Esophagus squamous epithelium (tissue), 4 donors: ENCODE data around the gene TBC1D5.
A peak's percentile ranks its signal among the peaks of the same experiment; 100 is the strongest.

Experiments
- POLR2A ChIP-seq, 4 donors: fragments of 450-650 bp; IDR thresholded peaks; one replicate each; pipeline ENCODE4 v1.6.1; 2017; ENCODE audit warnings: antibody characterized with exemption in 4 of 4, mild to moderate bottlenecking in 4 of 4, moderate library complexity in 3 of 4
- TF ChIP-seq, protein P1 (sequence below), 6 experiments: fragments of 450-650 bp in 4 of 6; fragments of 200-600 bp in 2 of 6; sonication (generic) in 2 of 6; IDR thresholded peaks; one replicate each; pipeline ENCODE4 v1.5.1; 2016 to 2019; ENCODE audit warnings: antibody characterized with exemption in 6 of 6, mild to moderate bottlenecking in 4 of 6, moderate library complexity in 4 of 6

DNA sequence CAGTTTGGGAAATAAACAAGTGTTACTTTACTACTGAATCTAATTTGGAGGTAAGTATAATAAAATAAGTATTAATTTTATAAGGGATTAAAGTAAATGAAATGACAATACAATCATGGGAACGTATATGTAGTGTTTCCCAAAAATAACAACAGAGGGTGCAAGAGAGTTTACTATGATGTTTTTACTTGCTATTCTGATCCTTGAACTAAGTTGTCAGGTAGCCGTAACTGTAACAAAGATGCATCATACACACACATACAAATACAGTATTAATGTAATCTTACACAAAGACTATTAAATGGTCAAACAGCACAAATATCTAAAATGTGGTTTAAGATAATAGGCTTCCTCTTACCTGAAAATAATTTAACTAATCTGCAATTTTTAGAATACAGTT is 311.4 kb downstream of the TBC1D5 start:
- TF ChIP-seq, protein P1, sequence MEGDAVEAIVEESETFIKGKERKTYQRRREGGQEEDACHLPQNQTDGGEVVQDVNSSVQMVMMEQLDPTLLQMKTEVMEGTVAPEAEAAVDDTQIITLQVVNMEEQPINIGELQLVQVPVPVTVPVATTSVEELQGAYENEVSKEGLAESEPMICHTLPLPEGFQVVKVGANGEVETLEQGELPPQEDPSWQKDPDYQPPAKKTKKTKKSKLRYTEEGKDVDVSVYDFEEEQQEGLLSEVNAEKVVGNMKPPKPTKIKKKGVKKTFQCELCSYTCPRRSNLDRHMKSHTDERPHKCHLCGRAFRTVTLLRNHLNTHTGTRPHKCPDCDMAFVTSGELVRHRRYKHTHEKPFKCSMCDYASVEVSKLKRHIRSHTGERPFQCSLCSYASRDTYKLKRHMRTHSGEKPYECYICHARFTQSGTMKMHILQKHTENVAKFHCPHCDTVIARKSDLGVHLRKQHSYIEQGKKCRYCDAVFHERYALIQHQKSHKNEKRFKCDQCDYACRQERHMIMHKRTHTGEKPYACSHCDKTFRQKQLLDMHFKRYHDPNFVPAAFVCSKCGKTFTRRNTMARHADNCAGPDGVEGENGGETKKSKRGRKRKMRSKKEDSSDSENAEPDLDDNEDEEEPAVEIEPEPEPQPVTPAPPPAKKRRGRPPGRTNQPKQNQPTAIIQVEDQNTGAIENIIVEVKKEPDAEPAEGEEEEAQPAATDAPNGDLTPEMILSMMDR (IDR thresholded peaks at IDR 0.05) = peak in 4 of 6 experiments; percentile 15 to 59 (median 27)
- TF ChIP-seq POLR2A (IDR thresholded peaks at IDR 0.05) = no peak
